HG03439 (cell line): ENCODE data around the gene ELOVL2.

Source experiments
- ATAC-seq: cut with Tn5 transposase; IDR thresholded peaks from one replicate; pipeline ENCODE4 v1.9.1; 2021; ENCODE audit warnings: mild to moderate bottlenecking, moderate library complexity; ENCODE audit not compliant: unreplicated experiment

Gene ELOVL2

DNA sequence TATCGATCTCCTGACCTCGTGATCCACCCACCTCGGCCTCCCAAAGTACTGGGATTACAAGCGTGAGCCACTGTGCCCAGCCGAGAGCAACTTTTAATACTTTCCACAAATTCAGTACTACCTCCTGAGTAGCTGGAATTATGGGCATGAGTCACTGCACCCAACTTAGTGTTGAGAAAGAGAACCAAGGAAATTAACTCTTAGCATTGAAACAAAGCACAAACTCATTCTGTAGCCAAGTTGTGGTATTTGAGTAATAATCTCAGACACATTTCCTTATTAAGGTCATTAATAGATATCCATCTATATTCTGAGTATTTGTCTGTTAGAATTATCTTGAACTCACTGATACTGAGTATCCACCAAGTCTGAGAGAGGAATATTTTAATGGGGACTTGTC is 14.3 kb upstream of the ELOVL2 start:
- ATAC-seq = no peak

GRCh38 chr6:11056871-11057270 is 12.8 kb upstream of the ELOVL2 start:
- no peak for ATAC-seq

GRCh38 chr6:11055127-11055627 is 11.1 kb upstream of the ELOVL2 start:
- no peak for ATAC-seq

- ATAC-seq = no peak
These were observed 10.6 kb upstream of the ELOVL2 start for GRCh38 chr6:11054722-11055121.

GRCh38 chr6:11053307-11053706 is 9.2 kb upstream of the ELOVL2 start:
- no peak for ATAC-seq

DNA sequence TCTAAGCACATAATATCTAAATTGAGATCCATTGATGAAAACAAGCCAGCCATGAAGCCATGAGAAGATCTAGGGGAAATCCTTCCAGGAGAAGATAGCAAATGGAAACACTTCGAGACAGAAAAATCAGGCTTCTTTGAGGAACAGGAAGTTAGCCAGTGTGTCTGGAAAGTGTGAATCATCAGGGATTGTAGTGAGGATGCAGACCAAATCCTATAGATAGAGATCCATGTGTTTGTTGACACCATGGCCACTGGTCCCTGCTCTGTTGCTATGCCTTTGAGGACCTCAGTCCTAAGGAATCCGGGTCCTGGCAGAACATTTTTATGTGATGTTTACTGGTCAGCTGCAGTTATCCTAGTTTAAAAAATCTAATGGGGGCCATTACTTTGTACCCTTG is 6.6 kb upstream of the ELOVL2 start:
- no peak for ATAC-seq

GRCh38 chr6:11044712-11045167 is 635 bp upstream of the ELOVL2 start:
- no peak for ATAC-seq

DNA sequence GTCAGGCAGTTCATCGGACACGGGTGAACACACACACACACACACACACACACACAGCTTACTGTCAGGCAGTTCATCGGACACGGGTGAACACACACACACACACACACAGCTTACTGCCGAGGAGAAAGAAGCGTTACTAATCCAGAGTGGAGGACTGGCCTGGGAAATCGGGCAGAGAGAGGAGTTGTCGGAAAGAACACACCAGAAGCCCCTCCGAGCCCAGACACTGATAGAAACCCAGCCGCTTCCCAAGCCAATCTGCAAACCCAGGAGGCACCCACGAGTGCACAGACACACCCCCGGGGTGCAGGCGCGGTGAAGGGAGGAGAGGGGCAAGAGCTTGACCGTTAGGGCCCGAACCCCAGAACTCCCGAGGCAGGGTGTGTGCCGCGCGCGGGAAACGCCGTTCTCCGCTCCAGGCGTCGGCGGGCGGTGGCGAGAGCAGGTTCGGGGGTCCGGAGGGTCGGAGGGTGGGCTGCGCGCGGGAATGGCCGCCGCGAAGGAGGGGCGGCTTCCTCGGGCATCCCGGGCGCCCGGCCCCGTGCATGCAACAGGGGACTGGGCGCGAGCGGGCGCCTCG is 636 bp downstream of the ELOVL2 start:
- ATAC-seq = no peak

- no peak for ATAC-seq
These were observed 1.2 kb downstream of the ELOVL2 start for GRCh38 chr6:11042750-11043377.

DNA sequence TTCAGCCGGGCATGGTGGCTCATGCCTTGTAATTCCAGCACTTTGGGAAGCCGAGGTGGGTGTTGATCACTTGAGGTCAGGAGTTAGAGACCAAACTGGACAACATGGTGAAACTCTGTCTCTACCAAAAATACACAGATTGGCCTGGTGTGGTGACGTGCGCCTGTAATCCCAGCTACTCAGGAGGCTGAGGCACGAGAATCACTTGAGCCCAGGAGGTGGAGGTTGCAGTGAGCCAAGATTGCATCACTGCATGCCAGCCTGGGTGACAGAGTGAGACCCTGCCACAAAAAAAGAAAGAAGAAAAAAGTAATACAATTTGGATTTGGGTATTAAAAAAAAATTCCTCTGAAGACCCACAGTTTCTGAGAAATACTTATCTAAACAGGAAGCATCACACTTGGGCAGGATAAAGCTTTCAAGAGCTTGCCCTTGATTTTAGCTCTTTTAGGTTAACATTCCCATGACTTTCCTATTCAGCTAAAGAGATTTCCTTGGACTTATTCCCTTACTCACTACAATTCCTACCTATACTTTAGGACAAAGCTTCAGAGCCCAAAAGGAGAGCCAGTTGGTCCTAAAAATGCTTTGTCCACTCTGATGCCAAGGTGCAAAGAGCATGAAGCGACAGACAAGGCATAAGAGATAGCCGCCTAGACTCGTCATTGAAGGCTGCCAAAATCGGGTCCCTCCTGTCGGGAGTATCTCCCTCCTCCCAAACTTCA is 1.9 kb downstream of the ELOVL2 start:
- ATAC-seq = no peak

DNA sequence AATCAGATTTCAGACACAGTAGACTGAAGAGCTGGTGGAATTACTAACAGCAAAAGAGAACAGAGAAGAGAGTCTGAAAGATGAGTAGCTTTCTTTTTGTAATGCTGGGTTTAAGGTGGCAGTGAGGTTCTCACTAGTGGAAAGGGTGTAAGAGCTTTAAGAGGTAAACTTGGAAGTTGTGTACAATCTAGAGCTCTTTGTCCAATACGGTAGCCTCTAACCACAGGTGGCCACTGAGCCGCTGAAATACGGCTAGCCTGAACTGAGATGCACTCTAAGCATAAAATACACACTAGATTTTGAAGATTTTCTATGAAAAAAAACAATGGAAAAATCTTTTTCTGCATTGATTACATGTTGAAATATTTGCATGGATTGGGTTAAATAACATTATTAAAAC is 4.0 kb downstream of the ELOVL2 start:
- ATAC-seq = no peak

DNA sequence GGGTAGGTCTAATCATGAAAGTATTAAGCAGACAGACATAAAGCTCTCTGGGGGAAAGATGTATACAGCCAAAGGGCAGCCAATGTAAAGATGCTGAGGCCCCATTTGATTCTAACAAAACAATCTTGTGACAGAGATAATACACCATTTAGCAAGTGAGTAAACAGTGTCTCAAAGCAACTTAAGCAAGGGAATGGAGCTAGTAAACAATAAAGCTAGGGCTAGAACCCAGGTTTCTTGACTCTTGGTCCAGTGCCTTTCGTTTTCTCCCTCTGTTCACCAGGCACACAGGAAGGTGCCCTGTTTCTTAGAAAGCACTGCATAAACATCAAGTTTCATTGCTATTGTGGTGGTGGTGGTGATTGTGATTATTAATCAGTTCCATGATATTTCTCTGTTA is 5.1 kb downstream of the ELOVL2 start:
- ATAC-seq = no peak

GRCh38 chr6:11036977-11037430 is 7.1 kb downstream of the ELOVL2 start:
- no peak for ATAC-seq

DNA sequence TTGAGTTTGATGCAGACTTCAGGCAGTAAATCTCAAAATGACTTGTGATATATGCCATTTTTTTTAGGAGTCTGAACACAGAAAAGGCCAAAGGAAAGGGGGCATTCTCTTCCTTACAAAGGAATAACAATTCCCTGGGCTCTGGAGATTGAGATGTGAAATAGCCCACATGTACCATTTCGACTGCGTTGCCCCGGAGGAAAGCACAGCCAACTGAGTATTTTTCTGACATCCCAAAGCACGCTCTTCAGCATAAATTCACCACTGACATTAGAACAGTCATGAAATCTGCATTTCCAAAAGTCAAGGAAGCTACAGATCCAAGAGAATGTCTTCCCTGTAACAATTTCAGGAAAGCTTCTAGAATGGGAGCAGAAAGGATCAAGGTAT is 7.8 kb downstream of the ELOVL2 start:
- no peak for ATAC-seq

DNA sequence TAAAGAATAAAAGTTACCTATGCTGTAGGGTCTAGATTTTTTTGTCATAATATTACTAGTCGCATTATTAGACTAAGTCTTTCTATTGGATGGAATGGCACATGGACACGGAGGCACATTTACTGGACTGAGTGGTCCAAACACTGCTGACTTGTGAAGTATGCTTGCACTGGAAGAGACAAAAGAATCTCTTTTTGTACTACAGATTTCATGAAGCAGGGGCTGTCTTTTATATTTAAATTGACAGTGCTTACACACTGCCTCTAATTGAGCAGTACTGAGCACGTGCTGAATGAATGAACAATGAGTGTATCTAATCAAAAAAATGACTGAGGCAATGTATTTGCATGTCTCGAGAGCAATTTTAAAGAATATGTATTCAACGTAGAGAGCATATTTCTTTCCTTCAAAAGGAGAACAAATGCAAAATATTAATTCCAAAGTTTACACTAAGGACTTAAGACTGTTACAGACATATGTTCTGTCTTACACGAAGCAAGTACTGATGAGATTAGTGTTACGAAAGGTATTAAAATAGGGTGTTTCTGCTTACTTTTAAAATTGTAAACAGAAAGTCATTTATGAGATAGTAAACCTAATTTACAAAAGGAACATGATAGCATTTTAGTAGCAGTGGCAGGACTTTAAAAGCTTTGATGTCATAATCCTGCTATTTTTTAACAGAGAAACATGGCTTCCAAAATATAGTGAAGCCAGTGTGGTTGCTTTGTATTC is 8.3 kb downstream of the ELOVL2 start:
- no peak for ATAC-seq

DNA sequence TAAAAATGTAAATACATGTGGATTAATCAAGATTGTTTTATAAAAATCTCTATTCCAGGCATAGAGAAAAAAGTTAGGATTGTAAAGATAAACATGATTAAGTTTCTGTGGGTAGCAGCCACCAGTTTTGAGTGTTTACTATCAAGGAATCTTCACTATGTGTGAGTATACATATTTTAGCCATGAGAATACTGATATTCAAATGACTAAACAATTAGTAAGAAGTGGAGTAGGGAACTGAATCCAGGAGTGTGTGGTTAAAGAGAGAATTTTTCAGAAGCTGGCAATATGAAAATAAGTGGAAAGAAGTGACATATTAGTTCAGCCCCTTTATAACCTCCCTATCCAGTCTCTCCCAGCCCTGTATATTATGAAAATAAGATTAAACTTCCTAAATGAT is 10.3 kb downstream of the ELOVL2 start:
- ATAC-seq = no peak

DNA sequence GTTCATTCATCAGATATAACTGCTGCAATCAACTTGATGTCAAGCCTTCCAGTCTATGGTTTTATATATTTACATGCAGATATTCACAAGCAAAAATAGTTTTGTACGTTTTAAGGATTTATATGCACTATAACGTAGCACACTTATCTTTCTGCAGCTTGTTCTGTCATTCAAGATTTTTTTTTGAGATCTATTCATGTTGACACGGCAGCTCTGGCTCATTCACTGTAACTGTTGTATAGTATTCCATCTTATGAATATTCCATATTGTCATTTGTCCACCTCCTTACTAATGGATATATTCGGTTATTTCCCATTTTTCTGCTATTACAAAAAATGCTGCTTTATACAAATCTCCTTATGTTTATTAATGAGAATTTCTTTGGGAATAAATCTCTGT is 13.2 kb downstream of the ELOVL2 start:
- no peak for ATAC-seq

- no peak for ATAC-seq
These were observed 15.1 kb downstream of the ELOVL2 start for GRCh38 chr6:11028959-11029358.

- no peak for ATAC-seq
These were observed 16.5 kb downstream of the ELOVL2 start for GRCh38 chr6:11027565-11028110.

GRCh38 chr6:11025921-11026635 is 18.0 kb downstream of the ELOVL2 start:
- peak; percentile 76 for ATAC-seq
